Neural progenitor cell (in vitro differentiated cells): ENCODE measurements around the gene FLNA. TPM values are rescaled to one million over a fixed set of nuclear protein-coding genes. Genes with fewer than 3 reads are reported as not detected.

ENCODE experiments used
- DNase-seq: peaks from one replicate; pipeline ENCODE4 v3.0.0-alpha.2; 2016; ENCODE audit warnings: low spot score
- H2AFZ ChIP-seq: fragments of 200-600 bp; sonication (generic); replicated peaks from 2 replicates; pipeline ENCODE4 v1.6.1; 2016; ENCODE audit warnings: antibody characterized with exemption
- H3F3A ChIP-seq: fragments of 200-600 bp; sonication (generic); 2 replicates; pipeline ENCODE4 v1.6.1; 2016; ENCODE audit warnings: antibody characterized with exemption, low read depth
- H3K27ac ChIP-seq: fragments of 200-600 bp; sonication (generic); 2 replicates; pipeline ENCODE4 v1.5.1; 2016; ENCODE audit warnings: mild to moderate bottlenecking
- H3K27me3 ChIP-seq: fragments of 200-600 bp; sonication (generic); 2 replicates; pipeline ENCODE4 v1.6.1; 2016; ENCODE audit warnings: mild to moderate bottlenecking, moderate library complexity
- H3K36me3 ChIP-seq: fragments of 200-600 bp; sonication (generic); 2 replicates; pipeline ENCODE4 v1.5.1; 2016
- H3K4me1 ChIP-seq: fragments of 200-600 bp; sonication (generic); 2 replicates; pipeline ENCODE4 v1.6.1; 2016; ENCODE audit warnings: mixed run types
- H3K4me2 ChIP-seq: fragments of 200-600 bp; sonication (generic); 2 replicates; pipeline ENCODE4 v1.6.1; 2016
- H3K4me3 ChIP-seq: fragments of 200-600 bp; sonication (generic); 2 replicates; pipeline ENCODE4 v1.5.1; 2016
- H3K79me2 ChIP-seq: fragments of 200-600 bp; sonication (generic); 2 replicates; pipeline ENCODE4 v1.6.1; 2016; ENCODE audit warnings: low read depth
- H3K9ac ChIP-seq: fragments of 200-600 bp; sonication (generic); 2 replicates; pipeline ENCODE4 v1.6.1; 2016
- H3K9me3 ChIP-seq: fragments of 200-600 bp; sonication (generic); 2 replicates; pipeline ENCODE4 v1.5.1; 2016; ENCODE audit warnings: low read depth
- H4K20me1 ChIP-seq: fragments of 200-600 bp; sonication (generic); 2 replicates; pipeline ENCODE4 v1.6.1; 2016; ENCODE audit warnings: low read depth
- H3K27ac Mint-ChIP-seq: 3 replicates; pipeline ENCODE4 v1.8.0; 2021; ENCODE audit warnings: mixed read lengths
- H3K27me3 Mint-ChIP-seq: 2 replicates; pipeline ENCODE4 v1.8.0; 2022; ENCODE audit warnings: low read depth, mild to moderate bottlenecking, inconsistent platforms, moderate library complexity, mixed read lengths; ENCODE audit not compliant: insufficient read depth
- H3K36me3 Mint-ChIP-seq: 3 replicates; pipeline ENCODE4 v1.8.0; 2021; ENCODE audit warnings: mixed read lengths
- H3K4me1 Mint-ChIP-seq: 3 replicates; pipeline ENCODE4 v1.8.0; 2021; ENCODE audit warnings: mixed read lengths
- H3K4me3 Mint-ChIP-seq: 3 replicates; pipeline ENCODE4 v1.8.0; 2021; ENCODE audit warnings: mild to moderate bottlenecking, moderate library complexity, mixed read lengths
- H3K9me3 Mint-ChIP-seq: 3 replicates; pipeline ENCODE4 v1.8.0; 2020; ENCODE audit warnings: mixed read lengths
- EZH2 ChIP-seq: fragments of 200-600 bp; sonication (generic); IDR thresholded peaks from 2 replicates; pipeline ENCODE4 v1.6.1; 2017; ENCODE audit warnings: antibody characterized with exemption, mild to moderate bottlenecking, moderate library complexity
- EZH2phosphoT487 ChIP-seq: fragments of 200-600 bp; sonication (generic); IDR thresholded peaks from 2 replicates; pipeline ENCODE4 v1.6.1; 2017; ENCODE audit warnings: antibody characterized with exemption
- total RNA-seq: library from RNA; depleted of rRNA; stranded (reverse); fragments of >200 nt; gene quantifications from 2 replicates; pipeline ENCODE4 v1.2.3, GENCODE V29; 2015; ENCODE audit warnings: low replicate concordance
- TF ChIP-seq, protein P1 (sequence below): fragments of 200-600 bp; sonication (generic); IDR thresholded peaks from 2 replicates; pipeline ENCODE4 v1.5.1; 2017; ENCODE audit warnings: antibody characterized with exemption, mild to moderate bottlenecking

FLNA gene, protein sequence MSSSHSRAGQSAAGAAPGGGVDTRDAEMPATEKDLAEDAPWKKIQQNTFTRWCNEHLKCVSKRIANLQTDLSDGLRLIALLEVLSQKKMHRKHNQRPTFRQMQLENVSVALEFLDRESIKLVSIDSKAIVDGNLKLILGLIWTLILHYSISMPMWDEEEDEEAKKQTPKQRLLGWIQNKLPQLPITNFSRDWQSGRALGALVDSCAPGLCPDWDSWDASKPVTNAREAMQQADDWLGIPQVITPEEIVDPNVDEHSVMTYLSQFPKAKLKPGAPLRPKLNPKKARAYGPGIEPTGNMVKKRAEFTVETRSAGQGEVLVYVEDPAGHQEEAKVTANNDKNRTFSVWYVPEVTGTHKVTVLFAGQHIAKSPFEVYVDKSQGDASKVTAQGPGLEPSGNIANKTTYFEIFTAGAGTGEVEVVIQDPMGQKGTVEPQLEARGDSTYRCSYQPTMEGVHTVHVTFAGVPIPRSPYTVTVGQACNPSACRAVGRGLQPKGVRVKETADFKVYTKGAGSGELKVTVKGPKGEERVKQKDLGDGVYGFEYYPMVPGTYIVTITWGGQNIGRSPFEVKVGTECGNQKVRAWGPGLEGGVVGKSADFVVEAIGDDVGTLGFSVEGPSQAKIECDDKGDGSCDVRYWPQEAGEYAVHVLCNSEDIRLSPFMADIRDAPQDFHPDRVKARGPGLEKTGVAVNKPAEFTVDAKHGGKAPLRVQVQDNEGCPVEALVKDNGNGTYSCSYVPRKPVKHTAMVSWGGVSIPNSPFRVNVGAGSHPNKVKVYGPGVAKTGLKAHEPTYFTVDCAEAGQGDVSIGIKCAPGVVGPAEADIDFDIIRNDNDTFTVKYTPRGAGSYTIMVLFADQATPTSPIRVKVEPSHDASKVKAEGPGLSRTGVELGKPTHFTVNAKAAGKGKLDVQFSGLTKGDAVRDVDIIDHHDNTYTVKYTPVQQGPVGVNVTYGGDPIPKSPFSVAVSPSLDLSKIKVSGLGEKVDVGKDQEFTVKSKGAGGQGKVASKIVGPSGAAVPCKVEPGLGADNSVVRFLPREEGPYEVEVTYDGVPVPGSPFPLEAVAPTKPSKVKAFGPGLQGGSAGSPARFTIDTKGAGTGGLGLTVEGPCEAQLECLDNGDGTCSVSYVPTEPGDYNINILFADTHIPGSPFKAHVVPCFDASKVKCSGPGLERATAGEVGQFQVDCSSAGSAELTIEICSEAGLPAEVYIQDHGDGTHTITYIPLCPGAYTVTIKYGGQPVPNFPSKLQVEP (N-terminal part only)
- total RNA-seq, result 189 and 559 TPM in 2 replicates

DNA sequence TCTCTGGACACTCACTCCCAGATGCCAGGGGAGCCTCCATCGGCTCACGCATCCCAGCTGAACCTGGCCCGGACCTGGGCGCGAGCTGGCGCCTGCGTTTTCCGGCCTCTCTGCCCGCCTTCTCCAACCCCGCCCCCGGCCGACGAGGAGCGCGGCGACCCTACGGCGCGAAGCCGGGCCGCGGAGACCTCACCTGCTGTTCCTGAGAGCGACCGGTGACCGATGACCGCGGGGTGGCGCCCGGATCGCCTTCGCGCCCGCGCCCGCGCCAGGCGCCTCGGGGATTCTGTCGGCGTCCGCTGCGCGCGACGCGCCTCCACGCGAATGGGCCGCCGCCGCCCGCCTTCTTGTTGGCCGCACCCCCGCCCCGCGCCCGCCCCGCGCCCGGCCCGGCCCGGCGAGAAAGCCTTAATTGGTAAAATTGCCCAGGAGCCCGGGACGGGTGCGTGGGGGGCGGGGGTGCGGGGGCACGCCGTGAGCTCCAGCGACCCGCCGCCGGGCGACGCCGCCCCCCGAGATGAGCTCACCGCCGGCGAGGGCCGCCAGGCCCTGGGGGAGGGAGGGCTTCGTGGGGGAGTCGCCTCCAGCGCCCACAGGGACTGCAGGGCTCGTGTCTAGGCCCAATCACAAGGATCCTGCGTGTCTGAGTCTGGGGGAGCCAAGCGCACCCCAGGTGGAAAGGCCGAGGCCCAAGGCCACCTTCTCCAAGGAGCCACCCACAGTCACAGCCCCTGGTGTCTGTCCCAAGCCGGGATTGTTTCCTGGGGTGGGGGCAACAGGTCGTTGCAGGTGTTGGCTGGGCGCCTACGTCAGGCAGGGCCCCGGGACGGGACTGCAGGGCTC, at the start of gene FLNA:
FLNA (minus strand) TSS at position 322 of the 843 bp plus-strand sequence. CDS start 3,389 bp downstream, outside the sequence.
- H3K27ac ChIP-seq, result no peak within 1 kb of the TSS
- H3K27ac Mint-ChIP-seq, result no peak within 1 kb of the TSS
- DNase-seq, result peak; percentile 73

DNA sequence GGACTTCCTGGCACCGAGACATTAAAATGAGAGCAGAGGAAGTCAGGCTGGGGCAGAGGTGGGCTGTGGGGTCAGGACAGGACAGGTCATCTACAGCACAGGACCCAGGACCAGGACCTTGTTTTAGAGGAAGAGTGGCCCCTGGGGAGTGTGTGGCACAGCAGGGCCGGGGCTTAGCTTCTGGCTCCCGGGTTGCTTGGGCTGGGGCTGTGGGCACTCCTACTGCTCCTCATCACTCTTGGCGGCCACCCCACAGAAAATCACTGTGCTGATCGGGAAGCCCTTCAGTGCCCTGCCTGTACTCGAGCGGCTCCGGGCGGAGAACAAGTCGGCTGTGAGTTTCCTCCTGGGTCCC, 45.9 kb upstream of the FLNA start:
- Histone ChIP-seq H3K27ac (no peak overlapping the region), H3K36me3 (no peaks in the 10 kb centered on the region), H3K4me1 (no peaks in the 10 kb centered on the region), H3K9ac (no peak overlapping the region), H4K20me1 (no peaks in the 10 kb centered on the region), H3K79me2 (no peaks in the 10 kb centered on the region), H2AFZ (no peak overlapping the region), H3K4me3 (no peak overlapping the region), H3K9me3 (no peaks in the 10 kb centered on the region), H3K4me2 (no peak overlapping the region), H3K27me3 (no peaks in the 10 kb centered on the region), H3F3A (no peaks in the 10 kb centered on the region)
- Mint-ChIP-seq H3K9me3 (peaks cover 23% of the 10 kb centered on the region), H3K27ac (no peak overlapping the region), H3K4me3 (no peak overlapping the region), H3K4me1 (peaks cover 3% of the 10 kb centered on the region), H3K27me3 (peaks cover 13% of the 10 kb centered on the region), H3K36me3 (peaks cover 2% of the 10 kb centered on the region)
- no peak for DNase-seq
- TF ChIP-seq EZH2, result no peak
- TF ChIP-seq, protein P1, sequence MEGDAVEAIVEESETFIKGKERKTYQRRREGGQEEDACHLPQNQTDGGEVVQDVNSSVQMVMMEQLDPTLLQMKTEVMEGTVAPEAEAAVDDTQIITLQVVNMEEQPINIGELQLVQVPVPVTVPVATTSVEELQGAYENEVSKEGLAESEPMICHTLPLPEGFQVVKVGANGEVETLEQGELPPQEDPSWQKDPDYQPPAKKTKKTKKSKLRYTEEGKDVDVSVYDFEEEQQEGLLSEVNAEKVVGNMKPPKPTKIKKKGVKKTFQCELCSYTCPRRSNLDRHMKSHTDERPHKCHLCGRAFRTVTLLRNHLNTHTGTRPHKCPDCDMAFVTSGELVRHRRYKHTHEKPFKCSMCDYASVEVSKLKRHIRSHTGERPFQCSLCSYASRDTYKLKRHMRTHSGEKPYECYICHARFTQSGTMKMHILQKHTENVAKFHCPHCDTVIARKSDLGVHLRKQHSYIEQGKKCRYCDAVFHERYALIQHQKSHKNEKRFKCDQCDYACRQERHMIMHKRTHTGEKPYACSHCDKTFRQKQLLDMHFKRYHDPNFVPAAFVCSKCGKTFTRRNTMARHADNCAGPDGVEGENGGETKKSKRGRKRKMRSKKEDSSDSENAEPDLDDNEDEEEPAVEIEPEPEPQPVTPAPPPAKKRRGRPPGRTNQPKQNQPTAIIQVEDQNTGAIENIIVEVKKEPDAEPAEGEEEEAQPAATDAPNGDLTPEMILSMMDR, result no peak
- TF ChIP-seq EZH2phosphoT487, result no peak

More for the DNA sequence above, at the start of gene FLNA:
- H3F3A ChIP-seq, result peaks cover 20% of the 10 kb centered on the region
- TF ChIP-seq, protein P1, result peak; percentile 32
- TF ChIP-seq EZH2phosphoT487, result no peak
- Mint-ChIP-seq H3K36me3 (no peaks in the 10 kb centered on the region), H3K27me3 (peaks cover 11% of the 10 kb centered on the region), H3K4me1 (peaks cover 4% of the 10 kb centered on the region), H3K4me3 (peak within 1 kb of the TSS; percentile 77), H3K9me3 (peaks cover 15% of the 10 kb centered on the region)
- no peaks in the 10 kb centered on the region for H3K9me3 ChIP-seq
- H3K36me3 ChIP-seq, result no peaks in the 10 kb centered on the region
- H4K20me1 ChIP-seq, result peaks cover 2% of the 10 kb centered on the region
- H2AFZ ChIP-seq, result no peak within 1 kb of the TSS
- H3K9ac ChIP-seq, result no peak within 1 kb of the TSS
- H3K79me2 ChIP-seq, result peaks cover 19% of the 10 kb centered on the region
- H3K4me2 ChIP-seq, result peak within 1 kb of the TSS; percentile 61
- H3K4me1 ChIP-seq, result no peaks in the 10 kb centered on the region
- H3K27me3 ChIP-seq, result peaks cover 16% of the 10 kb centered on the region
- peak within 1 kb of the TSS; percentile 35 for H3K4me3 ChIP-seq
